ENCODE data around the gene ACOT9.

GRCh38 chrX:23660766-23661132 lies 82.3 kb downstream of the ACOT9 start:
- TF ChIP-seq, protein P1, sequence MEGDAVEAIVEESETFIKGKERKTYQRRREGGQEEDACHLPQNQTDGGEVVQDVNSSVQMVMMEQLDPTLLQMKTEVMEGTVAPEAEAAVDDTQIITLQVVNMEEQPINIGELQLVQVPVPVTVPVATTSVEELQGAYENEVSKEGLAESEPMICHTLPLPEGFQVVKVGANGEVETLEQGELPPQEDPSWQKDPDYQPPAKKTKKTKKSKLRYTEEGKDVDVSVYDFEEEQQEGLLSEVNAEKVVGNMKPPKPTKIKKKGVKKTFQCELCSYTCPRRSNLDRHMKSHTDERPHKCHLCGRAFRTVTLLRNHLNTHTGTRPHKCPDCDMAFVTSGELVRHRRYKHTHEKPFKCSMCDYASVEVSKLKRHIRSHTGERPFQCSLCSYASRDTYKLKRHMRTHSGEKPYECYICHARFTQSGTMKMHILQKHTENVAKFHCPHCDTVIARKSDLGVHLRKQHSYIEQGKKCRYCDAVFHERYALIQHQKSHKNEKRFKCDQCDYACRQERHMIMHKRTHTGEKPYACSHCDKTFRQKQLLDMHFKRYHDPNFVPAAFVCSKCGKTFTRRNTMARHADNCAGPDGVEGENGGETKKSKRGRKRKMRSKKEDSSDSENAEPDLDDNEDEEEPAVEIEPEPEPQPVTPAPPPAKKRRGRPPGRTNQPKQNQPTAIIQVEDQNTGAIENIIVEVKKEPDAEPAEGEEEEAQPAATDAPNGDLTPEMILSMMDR (conservative IDR thresholded peaks at IDR 0.05; ENCODE audit: low read depth, low read length): no peak
- no peak for TF ChIP-seq EZH2 (IDR thresholded peaks at IDR 0.05; ENCODE audit: borderline replicate concordance, low read depth, low read length, poor library complexity, severe bottlenecking)
